ENCODE measurements around the gene INTS15. TPM values are rescaled to one million over a fixed set of nuclear protein-coding genes. Genes with fewer than 3 reads are reported as not detected.

INTS15 gene
- total RNA-seq: 10 to 100 TPM; 40.4 to 48.3 TPM

DNA sequence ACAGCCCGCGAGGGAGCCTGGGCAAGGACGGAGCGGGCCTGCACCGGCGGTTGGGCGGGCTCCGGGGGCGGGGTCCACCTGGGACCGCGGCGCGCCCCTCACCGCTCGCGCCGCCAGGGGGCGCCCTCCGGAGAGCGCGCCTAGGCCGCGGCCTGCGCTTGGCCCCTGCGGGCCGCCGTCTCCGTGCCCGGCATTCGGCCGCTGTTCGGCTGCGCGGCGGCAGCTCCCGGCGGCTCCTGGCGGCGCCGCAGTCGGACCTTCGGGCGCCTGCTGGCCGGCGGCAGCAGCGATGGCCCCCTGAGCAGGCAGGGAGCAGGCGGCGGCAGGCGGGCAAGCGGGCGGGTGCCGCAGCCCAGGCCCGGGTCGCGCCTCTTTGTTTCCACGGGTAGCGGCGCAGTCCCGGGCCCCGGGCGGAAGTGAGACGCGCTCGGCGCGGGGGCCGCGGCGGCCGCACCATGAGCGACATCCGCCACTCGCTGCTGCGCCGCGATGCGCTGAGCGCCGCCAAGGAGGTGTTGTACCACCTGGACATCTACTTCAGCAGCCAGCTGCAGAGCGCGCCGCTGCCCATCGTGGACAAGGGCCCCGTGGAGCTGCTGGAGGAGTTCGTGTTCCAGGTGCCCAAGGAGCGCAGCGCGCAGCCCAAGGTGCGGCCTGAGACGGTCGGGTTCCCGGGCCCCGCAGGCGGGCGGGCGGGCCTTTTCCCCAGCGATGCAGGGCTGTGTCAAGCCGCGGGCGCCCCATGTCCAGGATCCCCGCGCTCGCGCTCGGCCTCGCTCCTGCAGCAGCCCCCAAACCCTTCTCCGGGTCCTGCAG, at the start of gene INTS15:
Gene INTS15 (plus strand): TSS at position 193 of the 816 bp plus-strand sequence. CDS start 263 bp downstream, at position 456.
- ChIA-PET POLR2A (no interaction called here), CTCF (interaction anchor here (0.6 to 2.7 kb wide), 16 partner anchors 9 to 602 kb away, joined by 3 to 29 read pairs (median 4); partner anchors contain the start of gene ZDHHC4)
- peaks cover 41% of the 10 kb centered on the region for H3K36me3 Mint-ChIP-seq (ENCODE audit: low read depth)
- no peaks in the 10 kb centered on the region for H3K27me3 Mint-ChIP-seq
- DNase-seq: peak; percentile 80
- peaks cover 24% of the 10 kb centered on the region for H3K4me1 Mint-ChIP-seq
- H3K9me3 Mint-ChIP-seq: no peaks in the 10 kb centered on the region
- H3K27ac Mint-ChIP-seq: peak within 1 kb of the TSS; percentile 93
- peak within 1 kb of the TSS; percentile 93 for H3K4me3 Mint-ChIP-seq

DNA sequence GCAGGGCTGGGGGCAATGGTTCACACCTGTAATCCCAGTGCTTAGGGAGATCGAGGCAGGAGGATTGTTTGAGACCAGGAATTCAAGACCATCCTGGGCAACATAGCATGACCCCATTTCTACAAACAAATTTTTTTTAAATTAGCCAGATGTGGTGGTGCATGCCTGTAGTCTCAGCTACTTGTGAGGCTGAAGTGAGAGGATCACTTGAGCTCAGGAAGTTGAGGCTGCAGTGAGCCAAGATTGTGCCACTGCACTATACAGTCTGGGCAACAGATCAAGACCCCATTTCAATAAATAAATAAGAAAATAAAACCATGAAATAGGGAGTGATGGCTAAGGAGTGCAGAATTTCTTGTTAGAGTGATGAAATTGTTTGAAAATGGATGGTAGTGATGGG, 47.5 kb upstream of the INTS15 start:
- H3K9me3 Mint-ChIP-seq: no peaks in the 10 kb centered on the region
- DNase-seq: no peak
- H3K36me3 Mint-ChIP-seq (ENCODE audit: low read depth): no peaks in the 10 kb centered on the region
- peaks cover 8% of the 10 kb centered on the region for H3K4me1 Mint-ChIP-seq
- ChIA-PET CTCF (no interaction called here), POLR2A (no interaction called here)
- peaks cover 7% of the 10 kb centered on the region for H3K27me3 Mint-ChIP-seq
- H3K4me3 Mint-ChIP-seq: no peak overlapping the region
- no peak overlapping the region for H3K27ac Mint-ChIP-seq

DNA sequence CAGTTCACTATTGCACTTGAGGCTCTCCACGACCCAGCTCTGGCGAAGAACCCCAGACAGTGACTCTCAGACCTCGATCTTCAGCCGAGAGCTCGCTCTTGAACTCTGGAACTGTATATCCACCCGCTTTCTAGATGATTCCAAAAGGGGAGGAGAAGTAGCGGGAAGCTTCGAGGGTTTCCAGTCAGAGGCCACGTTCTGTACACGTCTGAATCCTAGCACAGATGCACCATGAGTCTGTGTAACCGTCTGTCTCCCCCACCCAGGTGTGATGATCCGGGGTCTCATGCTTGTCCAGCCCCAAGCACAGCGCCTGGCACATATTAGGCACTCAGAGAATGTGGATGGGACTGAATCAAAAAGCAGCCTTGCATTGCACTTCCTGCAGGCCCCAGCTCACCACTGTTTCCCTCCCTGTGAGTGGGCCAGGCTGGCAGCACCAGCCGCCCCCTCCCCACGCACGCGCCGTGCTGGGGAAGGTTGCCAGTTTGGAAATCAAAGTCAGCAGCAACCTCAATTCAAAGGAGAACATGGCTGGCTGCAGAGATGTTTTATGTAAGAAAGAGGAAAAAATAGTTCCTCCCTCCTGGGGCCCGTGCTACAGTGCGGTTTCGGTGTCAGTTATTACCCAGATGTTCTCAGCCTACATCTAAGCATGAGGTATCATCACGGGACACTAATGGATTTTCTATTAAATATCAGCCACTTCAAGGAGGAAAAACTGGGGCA, 44.3 kb upstream of the INTS15 start:
- H3K27ac Mint-ChIP-seq: no peak overlapping the region
- no peaks in the 10 kb centered on the region for H3K9me3 Mint-ChIP-seq
- no peaks in the 10 kb centered on the region for H3K27me3 Mint-ChIP-seq
- peaks cover 8% of the 10 kb centered on the region for H3K4me1 Mint-ChIP-seq
- H3K4me3 Mint-ChIP-seq: no peak overlapping the region
- ChIA-PET POLR2A (interaction anchor here (1.1 kb wide), 1 partner anchor 9 kb away, joined by 3 read pairs; no protein-coding TSS in a partner anchor), CTCF (interaction anchor here (0.5 to 1.7 kb wide), 7 partner anchors 9 to 1153 kb away, joined by 3 to 6 read pairs (median 3); no protein-coding TSS in a partner anchor)
- DNase-seq: no peak
- H3K36me3 Mint-ChIP-seq (ENCODE audit: low read depth): no peaks in the 10 kb centered on the region

DNA sequence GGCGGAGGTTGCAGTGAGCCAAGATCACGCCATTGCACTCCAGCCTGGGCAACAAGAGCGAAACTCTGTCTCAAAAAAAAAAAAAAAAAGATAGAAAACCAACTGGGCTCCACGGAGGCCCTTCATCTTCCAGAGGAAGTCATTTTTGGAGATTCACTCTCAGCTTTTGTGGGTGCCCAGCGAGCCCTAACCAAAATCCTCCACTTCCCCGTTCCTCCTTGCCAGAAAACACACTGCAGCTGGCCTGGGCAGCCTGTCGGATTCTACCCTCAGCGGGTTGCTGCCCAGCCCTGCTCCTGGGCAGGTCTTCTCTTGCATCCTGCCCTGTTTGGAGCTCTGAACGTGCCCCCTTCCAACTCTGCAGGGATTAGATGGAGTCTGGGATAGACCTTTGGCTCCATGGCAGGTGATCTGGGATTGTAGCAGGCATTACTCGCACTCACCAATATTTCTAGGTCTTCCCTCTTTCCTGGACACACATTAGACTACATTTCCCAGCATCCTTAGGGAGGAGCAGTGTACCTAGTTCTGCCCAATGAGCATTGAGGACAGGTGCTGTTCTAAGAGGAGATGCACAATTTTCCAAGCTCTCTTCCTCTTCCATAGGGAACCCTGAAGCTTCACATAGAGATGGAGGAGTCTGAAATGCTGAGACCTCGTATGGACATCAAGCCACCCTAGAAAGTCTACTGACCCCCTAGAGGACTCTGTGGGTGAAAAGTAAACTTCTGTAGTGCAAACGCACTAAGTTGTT, 43.1 kb upstream of the INTS15 start:
- H3K36me3 Mint-ChIP-seq (ENCODE audit: low read depth): no peaks in the 10 kb centered on the region
- no peaks in the 10 kb centered on the region for H3K9me3 Mint-ChIP-seq
- H3K27ac Mint-ChIP-seq: no peak overlapping the region
- H3K27me3 Mint-ChIP-seq: no peaks in the 10 kb centered on the region
- H3K4me3 Mint-ChIP-seq: no peak overlapping the region
- DNase-seq: no peak
- ChIA-PET CTCF (no interaction called here), POLR2A (no interaction called here)
- H3K4me1 Mint-ChIP-seq: peaks cover 8% of the 10 kb centered on the region

DNA sequence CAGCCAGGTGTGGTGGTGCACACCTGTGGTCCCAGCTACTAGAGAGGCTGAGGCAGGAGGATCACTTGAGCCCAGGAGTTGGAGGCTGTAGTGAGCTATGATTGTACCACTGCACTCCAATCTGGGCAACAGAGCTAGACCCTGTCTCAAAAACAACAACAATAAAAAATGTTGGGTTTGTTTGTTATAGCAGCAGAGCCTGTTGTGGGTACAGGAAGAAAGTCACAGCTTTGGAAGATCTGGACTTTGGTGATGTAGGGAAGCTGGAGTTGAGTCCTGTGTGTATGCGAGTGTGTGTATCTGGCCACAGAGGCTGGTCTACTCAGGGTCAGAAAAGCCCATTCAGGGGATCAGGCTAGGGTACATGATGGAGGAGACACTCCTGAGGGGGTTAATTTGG, 42.4 kb upstream of the INTS15 start:
- peaks cover 8% of the 10 kb centered on the region for H3K4me1 Mint-ChIP-seq
- H3K4me3 Mint-ChIP-seq: no peak overlapping the region
- no peaks in the 10 kb centered on the region for H3K27me3 Mint-ChIP-seq
- H3K36me3 Mint-ChIP-seq (ENCODE audit: low read depth): no peaks in the 10 kb centered on the region
- no peak overlapping the region for H3K27ac Mint-ChIP-seq
- H3K9me3 Mint-ChIP-seq: no peaks in the 10 kb centered on the region
- no peak for DNase-seq
- ChIA-PET POLR2A (no interaction called here), CTCF (no interaction called here)

DNA sequence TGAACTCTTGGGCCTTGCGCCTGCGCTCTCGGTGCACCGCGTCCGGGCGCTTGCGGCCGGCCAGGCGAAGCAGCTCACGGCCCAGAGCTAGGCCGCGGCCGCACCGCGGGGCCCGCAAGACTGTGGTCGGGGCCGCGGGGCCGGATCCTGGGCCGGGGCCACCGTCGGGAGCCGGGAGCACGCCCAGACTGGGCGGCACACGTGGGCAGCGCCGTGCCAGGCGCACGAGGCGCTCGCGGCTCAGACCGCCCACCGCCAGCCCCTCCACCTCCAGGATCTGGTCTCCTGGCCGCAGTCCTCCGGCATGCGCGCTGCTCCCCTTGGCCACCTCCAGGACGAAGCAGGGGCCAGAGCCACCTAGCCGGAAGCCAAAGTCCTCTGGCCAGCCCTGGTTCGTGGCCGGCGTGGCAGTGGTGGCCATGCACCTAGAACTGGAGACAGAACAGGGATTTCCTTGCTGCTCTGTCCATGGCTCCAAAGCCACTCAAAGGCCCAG, 38.8 kb upstream of the INTS15 start, which contains the start of gene GRID2IP:
Gene GRID2IP (minus strand): TSS at position 446 of the 496 bp plus-strand sequence. CDS start 25 bp downstream, at position 421.
- Mint-ChIP-seq H3K27ac (no peak within 1 kb of the TSS), H3K9me3 (no peaks in the 10 kb centered on the region), H3K36me3 (ENCODE audit: low read depth) (peaks cover 2% of the 10 kb centered on the region), H3K4me3 (no peak within 1 kb of the TSS), H3K27me3 (no peaks in the 10 kb centered on the region), H3K4me1 (peaks cover 12% of the 10 kb centered on the region)
- DNase-seq: no peak
- ChIA-PET POLR2A (no interaction called here), CTCF (interaction anchor here (0.6 kb wide), 1 partner anchor 972 kb away, joined by 3 read pairs; no protein-coding TSS in a partner anchor)

DNA sequence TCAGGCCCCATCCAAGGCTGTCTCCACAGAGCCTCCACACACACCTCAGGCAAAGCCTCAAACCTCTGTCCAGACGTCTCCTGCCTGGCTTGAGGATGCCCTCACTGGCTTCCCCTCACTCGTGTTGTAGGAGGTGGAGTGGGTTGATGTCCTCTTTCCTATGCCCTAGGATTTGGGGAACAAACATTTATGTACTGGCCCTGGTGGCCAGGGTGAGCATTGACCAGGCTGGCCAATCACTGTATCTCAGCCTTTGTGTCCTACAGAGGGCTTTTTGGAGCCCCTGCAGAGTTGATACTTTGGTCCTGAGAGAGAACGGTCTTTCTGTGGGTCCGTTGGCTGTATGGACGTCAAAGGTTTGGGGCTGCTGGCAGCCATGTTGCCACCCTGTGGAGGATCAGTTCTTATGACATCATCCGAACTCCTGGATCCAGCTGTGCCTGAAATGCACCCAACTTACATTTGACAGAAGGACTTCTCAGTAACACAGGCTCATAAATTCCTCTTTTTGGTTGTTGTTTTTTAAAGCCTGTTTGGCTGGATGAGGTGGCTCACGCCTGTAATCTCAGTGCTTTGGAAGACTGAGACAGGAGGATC, 36.3 kb upstream of the INTS15 start:
- Mint-ChIP-seq H3K27me3 (no peaks in the 10 kb centered on the region), H3K9me3 (no peaks in the 10 kb centered on the region), H3K36me3 (ENCODE audit: low read depth) (peaks cover 2% of the 10 kb centered on the region), H3K4me3 (no peak overlapping the region), H3K27ac (peak overlapping the region; percentile 31), H3K4me1 (peaks cover 13% of the 10 kb centered on the region)
- POLR2A ChIA-PET: interaction anchor here (0.6 kb wide), 1 partner anchor 48 kb away, joined by 3 read pairs; no protein-coding TSS in a partner anchor
- CTCF ChIA-PET: interaction anchor here (1.3 kb wide), 1 partner anchor 24 kb away, joined by 3 read pairs; no protein-coding TSS in a partner anchor
- no peak for DNase-seq

DNA sequence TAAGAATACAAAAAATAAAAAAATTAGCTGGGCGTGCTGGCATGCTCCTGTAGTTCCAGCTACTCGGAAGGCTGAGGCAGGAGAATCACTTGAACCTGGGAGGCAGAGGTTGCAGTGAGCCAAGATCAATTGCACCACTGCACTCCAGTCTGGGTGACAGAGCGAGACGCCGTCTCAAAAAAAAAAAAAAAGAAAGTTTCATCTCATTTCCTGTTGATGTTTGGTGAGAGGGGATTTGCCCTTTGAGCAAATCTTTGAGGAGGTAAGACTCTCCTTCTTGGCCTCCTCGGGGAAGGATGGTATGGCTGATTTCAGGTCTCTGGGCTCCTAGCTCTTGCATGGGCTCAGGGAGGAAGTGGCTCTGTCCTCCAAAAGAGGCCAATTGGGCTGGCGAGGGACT, 35.0 kb upstream of the INTS15 start:
- Mint-ChIP-seq H3K27ac (peak overlapping the region; percentile 96), H3K4me3 (peak overlapping the region; percentile 53)

DNA sequence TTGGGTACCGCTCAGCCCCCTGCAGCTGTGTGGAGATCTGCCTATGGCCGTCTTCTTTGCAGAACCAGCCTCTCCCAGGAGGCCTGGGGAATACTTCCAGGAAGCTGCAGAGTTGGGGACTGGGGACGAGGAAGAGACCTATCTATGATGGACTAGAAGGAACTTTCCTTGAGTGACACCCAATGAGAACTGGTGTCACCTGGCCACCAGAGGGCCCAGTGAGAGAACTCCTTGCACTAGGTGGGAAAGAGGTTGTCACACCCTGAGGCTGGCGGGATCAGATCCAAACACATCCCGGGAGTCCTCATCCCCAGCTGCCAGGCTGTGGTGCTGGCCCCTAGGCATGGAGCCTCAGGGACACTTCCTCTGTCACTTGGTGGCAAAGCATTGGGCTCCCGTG, 33.6 kb upstream of the INTS15 start:
- no peak for DNase-seq
- H3K4me3 Mint-ChIP-seq: no peak overlapping the region
- H3K27ac Mint-ChIP-seq: no peak overlapping the region
- CTCF ChIA-PET: no interaction called here
- no peaks in the 10 kb centered on the region for H3K9me3 Mint-ChIP-seq
- peaks cover 2% of the 10 kb centered on the region for H3K36me3 Mint-ChIP-seq (ENCODE audit: low read depth)
- POLR2A ChIA-PET: no interaction called here
- no peaks in the 10 kb centered on the region for H3K27me3 Mint-ChIP-seq
- H3K4me1 Mint-ChIP-seq: peaks cover 13% of the 10 kb centered on the region

More for the DNA sequence above, 35.0 kb upstream of the INTS15 start:
- Mint-ChIP-seq H3K9me3 (no peaks in the 10 kb centered on the region), H3K36me3 (ENCODE audit: low read depth) (peaks cover 2% of the 10 kb centered on the region), H3K4me1 (peaks cover 13% of the 10 kb centered on the region), H3K27me3 (no peaks in the 10 kb centered on the region)
- ChIA-PET CTCF (interaction anchor here (0.7 to 1.3 kb wide), 4 partner anchors 10 to 39 kb away, joined by 3 to 4 read pairs (median 4); no protein-coding TSS in a partner anchor), POLR2A (interaction anchor here (0.9 kb wide), 1 partner anchor 10 kb away, joined by 3 read pairs; no protein-coding TSS in a partner anchor)
- no peak for DNase-seq

DNA sequence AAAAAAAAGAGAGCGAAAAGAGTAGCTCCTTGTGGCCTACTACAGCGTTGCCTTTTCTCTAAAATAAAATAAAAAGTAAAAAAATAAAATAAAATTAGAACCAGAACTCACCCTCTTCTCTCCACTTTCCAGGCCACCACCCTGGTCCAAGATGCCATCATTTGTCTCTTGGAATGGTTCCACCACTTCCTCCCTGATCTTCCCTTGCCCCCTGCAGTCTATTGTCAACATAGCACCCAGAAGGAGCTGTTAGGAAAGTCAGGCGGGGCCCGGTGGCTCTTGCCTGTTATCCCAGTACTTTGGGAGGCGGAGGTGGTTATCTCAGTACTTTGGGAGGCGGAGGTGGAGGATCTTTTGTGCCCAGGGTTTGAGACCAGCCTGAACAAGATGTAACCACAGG, 31.0 kb upstream of the INTS15 start:
- ChIA-PET CTCF (interaction anchor here (0.8 to 1.9 kb wide), 11 partner anchors 11 to 43 kb away, joined by 3 to 8 read pairs (median 5); partner anchors contain the start of gene INTS15), POLR2A (interaction anchor here (1.0 kb wide), 1 partner anchor 16 kb away, joined by 3 read pairs; no protein-coding TSS in a partner anchor)
- Mint-ChIP-seq H3K36me3 (ENCODE audit: low read depth) (peaks cover 2% of the 10 kb centered on the region), H3K9me3 (no peaks in the 10 kb centered on the region), H3K4me3 (no peak overlapping the region), H3K27ac (no peak overlapping the region), H3K4me1 (peaks cover 10% of the 10 kb centered on the region), H3K27me3 (no peaks in the 10 kb centered on the region)
- peak; percentile 30 for DNase-seq

DNA sequence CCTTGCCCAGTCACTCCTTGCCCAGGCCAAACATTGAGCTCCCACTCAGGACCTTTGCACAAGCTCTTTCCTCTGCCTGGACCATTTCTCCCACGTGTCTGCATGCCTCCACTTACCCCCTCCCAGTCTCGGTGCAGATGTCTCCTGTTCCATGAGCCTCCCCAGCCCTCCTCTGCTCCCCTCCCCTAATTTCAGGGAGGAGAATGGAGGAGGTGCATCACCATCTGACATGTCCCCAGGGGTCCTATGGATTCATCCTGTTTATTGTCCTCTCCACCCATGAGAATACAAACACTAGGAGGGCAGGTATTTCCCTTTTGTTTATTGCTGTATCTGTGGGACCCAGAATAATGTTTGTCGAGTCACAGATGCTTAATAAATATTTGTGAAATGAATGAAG, 29.9 kb upstream of the INTS15 start:
- Mint-ChIP-seq H3K27ac (no peak overlapping the region), H3K27me3 (no peaks in the 10 kb centered on the region), H3K4me3 (no peak overlapping the region), H3K36me3 (ENCODE audit: low read depth) (peaks cover 2% of the 10 kb centered on the region), H3K9me3 (no peaks in the 10 kb centered on the region), H3K4me1 (peaks cover 8% of the 10 kb centered on the region)
- no peak for DNase-seq
- ChIA-PET CTCF (interaction anchor here (0.8 to 1.9 kb wide), 7 partner anchors 10 to 43 kb away, joined by 4 to 7 read pairs (median 4); partner anchors contain the start of gene INTS15), POLR2A (interaction anchor here (1.0 kb wide), 1 partner anchor 15 kb away, joined by 3 read pairs; no protein-coding TSS in a partner anchor)

DNA sequence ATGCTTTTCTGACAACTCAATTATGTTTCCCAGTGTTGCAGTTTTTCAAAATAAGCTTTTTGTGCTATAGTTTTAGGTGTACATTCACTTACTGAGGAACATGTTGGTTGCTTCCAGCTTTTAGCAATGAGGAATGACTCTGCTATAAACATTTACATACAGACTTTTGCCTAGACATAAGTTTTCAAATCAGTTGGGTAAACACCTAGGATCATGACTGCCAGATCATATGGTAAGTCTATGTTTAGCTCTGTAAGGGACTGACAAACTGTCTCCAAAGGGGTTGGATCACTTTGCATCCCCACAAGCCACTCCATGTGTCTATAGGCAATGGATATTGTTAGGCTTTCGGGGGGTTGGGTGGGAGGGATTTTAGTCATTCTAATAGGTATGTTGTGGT, 27.7 kb upstream of the INTS15 start:
- no peak for DNase-seq
- CTCF ChIA-PET: interaction anchor here (0.6 to 1.0 kb wide), 3 partner anchors 14 to 367 kb away, joined by 3 to 4 read pairs (median 3); no protein-coding TSS in a partner anchor
- H3K9me3 Mint-ChIP-seq: no peaks in the 10 kb centered on the region

More for the DNA sequence above, 27.7 kb upstream of the INTS15 start:
- Mint-ChIP-seq H3K27ac (no peak overlapping the region), H3K36me3 (ENCODE audit: low read depth) (no peaks in the 10 kb centered on the region), H3K4me3 (no peak overlapping the region), H3K4me1 (peaks cover 5% of the 10 kb centered on the region), H3K27me3 (no peaks in the 10 kb centered on the region)
- POLR2A ChIA-PET: no interaction called here
